Urothelium cell line (cell line): Measurements from ENCODE around the gene PRELID1.
"Not testable (repeated sequence)": the region's sequence is repeated elsewhere in the genome, so short reads cannot be mapped to it uniquely, and the experiment has no call there.

Experiments used
- DNase-seq: peaks from one replicate; pipeline ENCODE4 v3.0.0; 2011; ENCODE audit warnings: low spot score, mixed read lengths
- FAIRE-seq: peaks from 2 replicates; lab custom pipeline; 2011; peaks lifted over from hg19 to GRCh38; lab: Jason Lieb, UNC

Gene PRELID1

DNA sequence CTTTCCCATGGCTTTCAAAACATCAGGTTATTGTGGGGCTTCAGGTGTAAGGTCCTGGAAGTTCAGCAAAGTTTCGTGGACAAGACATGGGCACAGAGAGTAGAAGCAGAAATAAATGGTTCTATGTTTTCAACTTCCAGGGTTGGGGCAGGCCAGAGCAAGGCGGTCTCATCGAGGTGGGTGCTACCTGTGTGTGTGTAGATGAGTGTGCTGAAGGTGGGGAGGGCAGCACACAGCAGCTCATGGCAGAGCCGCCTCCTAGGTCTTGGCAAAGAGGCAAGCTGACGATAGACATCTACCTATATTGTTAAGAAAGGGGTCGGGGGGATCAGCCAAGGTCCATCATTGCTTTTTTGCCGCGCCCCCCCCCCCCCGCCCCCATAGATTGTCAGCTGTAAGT, 3.9 kb upstream of the PRELID1 start:
- FAIRE-seq (no peak), DNase-seq (no peak)

DNA sequence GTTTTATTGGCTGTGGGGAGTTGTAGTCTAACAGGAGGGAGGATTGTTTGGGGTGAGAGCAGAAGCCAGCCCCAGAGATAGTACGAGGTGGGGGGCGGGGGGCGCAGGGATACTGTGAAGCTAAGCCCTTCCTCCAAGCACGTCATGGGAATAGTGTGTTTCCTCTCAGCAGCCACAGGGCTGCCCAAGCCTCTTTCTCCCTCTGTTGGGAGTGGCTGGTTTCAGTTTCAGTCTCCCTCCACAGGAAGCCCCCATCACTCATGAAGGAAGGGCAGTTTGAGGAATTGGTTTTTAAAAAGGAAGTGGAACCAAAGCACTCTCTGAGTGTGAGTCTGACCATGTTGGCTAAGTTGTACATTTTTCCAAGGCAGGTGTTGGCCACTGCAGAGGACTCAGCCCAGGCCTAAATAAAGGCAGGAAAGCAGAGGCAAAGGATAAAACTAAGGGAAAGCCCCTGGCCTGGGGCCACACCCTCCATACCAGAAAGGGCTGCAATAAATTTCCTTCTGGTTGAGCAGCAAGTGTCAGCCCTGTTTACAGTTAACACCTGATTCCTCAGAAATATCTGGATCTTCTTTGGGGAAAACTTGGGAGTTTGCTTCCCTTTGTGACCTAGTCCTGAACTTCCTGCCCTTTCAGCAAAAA, 3.2 kb upstream of the PRELID1 start:
- FAIRE-seq = no peak

DNA sequence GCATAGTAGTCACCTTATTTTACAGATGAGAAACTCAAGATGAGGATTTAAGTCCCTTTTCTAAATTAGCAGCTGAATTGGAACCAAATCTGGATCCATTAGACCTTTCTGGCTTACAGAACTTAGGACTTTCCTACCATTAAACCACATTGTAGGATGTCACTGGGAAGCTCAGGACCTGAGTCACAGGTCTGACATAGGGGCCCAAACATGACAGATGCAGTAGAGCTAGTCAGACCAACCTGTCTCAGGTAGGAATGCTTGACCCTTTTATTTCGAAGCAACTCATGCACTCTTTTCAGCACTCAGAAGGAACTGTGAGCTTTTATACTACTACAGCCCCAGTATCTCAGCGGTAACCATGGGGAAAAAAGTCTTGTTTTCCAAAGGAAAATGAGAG, 2.6 kb upstream of the PRELID1 start:
- no peak for FAIRE-seq
- DNase-seq = no peak

More for the DNA sequence above, 3.2 kb upstream of the PRELID1 start:
- DNase-seq = no peak

DNA sequence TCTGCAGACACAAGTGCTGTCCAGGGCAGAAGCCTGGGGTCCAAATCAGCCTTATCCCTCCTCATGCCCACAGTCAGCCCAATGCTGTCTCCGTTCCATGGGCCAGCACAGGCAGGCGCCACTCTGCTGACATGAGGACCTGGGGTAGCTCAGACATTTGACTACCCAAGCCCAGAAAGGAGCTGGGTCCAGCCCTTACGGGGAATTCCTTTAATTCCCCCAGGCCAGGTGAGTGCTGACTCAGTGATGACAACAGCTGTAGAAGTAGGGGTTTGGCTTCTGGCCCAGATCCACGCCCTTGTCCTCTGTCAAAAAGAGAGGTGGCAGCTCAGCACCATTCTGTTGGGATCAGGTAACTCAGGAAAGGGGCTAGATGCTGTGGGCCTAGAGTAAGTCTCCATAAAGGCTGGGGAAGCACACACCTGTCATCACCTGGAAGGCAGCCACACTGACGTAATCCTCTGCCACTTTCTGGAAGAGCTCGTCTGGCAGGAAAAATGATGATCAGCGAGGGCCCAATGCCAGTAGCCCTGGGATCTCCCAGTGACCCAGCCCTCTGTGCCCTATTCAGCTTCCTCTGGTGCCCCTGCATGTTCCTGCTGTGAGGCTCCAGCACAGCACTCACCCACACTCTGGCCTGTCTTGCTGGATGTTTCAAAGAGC, 2.0 kb upstream of the PRELID1 start:
- FAIRE-seq (no peak), DNase-seq (no peak)

DNA sequence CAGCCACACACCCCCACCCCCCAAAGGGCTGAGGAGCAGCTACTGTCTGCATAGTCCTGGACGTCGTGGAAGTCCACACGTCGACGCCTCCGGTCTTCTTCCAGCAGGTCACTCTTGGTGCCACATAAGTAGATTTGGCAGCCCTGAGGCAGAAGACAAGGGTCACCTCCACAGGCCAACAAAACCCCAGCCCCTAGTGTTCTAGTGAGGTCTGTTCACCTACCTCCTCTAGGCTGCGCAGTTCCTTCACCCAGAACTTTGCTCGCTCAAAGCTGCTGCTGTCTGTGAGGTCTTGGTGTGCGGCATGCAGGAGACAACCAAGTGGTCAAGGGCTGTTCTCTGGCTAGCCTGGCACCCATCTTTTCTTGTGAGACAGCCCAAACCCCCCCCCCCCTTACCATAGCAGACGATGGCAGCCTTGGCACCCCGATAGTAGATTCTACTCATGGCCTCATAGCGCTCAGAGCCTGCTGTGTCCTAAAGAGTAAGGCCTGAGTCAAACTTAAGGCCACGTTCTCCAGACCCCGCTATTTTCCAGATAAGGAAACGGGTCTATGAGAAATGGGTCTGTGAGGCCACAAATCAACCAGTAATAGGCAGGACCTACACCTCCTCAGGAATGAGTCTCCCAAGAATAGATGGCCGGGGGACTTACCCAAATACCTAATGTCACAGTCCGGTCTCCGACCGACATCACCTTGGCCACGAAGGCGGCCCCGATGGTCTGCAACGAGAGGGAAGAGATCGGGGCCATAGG, 1.1 kb upstream of the PRELID1 start:
- FAIRE-seq = no peak
- DNase-seq = no peak

DNA sequence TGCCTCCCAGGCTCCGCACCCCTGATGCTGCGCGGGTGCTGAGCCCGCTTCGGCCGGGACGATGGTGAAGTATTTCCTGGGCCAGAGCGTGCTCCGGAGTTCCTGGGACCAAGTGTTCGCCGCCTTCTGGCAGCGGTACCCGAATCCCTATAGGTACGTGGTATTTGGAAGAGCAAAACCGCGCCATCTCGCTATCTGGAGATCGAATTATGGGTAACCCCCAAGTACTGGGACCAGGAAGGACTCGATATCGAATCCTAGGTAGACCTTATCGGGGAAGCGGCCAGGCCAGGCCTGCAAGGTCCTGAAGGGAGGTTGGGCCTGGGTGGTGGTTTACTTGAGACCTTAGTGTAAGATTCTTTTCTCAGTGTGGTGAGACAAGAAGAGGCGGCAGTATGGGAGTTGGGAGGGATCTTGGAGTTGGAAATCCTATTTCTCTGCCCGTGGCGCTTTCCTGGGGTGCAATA, 359 bp downstream of the PRELID1 start:
- no peak for FAIRE-seq
- no peak for DNase-seq

DNA sequence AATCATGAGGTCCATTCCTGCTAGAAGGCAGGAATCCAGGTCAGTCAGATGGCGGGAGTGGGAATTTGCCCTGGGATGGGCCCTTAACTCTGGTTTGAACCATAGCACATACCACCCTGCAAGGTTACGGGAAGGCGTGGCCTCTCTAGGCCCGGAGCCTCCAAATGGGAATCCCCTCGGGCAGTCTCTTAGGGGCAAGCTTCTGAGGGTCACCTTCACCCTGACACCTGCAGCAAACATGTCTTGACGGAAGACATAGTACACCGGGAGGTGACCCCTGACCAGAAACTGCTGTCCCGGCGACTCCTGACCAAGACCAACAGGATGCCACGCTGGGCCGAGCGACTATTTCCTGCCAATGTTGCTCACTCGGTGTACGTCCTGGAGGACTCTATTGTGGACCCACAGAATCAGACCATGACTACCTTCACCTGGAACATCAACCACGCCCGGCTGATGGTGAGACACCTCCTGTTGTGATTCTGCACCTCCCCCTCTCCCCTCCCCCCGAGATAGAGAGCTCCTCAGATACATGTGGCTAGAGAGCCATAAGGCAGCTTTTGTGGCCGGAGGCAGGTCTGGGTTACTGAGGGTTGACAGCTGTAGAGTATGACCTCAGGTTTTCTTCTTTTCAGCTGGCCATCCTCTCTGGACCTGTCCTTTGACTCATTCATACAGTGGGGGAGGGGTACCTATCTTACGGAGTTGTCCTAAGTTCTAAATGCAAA, 957 bp downstream of the PRELID1 start:
- no peak for FAIRE-seq
- DNase-seq = no peak

DNA sequence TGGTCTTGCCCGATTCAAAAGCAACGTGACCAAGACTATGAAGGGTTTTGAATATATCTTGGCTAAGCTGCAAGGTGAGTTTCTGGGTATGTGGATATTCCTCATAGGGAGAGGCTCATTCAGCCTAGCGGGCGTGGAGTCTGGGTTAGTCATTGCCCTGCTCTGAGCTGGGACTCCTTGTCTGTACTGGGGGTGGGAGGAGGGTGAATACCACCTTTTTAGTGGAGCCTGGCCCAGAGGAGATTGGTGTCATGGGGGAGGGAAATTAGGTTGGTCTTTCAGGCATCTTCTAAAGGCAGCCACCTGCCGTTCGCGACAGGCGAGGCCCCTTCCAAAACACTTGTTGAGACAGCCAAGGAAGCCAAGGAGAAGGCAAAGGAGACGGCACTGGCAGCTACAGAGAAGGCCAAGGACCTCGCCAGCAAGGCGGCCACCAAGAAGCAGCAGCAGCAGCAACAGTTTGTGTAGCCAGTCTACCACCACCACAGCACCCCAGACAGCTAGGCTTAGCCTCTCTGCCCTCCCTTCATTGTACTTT, 2.6 kb downstream of the PRELID1 start:
- not testable (repeated sequence) for FAIRE-seq

DNA sequence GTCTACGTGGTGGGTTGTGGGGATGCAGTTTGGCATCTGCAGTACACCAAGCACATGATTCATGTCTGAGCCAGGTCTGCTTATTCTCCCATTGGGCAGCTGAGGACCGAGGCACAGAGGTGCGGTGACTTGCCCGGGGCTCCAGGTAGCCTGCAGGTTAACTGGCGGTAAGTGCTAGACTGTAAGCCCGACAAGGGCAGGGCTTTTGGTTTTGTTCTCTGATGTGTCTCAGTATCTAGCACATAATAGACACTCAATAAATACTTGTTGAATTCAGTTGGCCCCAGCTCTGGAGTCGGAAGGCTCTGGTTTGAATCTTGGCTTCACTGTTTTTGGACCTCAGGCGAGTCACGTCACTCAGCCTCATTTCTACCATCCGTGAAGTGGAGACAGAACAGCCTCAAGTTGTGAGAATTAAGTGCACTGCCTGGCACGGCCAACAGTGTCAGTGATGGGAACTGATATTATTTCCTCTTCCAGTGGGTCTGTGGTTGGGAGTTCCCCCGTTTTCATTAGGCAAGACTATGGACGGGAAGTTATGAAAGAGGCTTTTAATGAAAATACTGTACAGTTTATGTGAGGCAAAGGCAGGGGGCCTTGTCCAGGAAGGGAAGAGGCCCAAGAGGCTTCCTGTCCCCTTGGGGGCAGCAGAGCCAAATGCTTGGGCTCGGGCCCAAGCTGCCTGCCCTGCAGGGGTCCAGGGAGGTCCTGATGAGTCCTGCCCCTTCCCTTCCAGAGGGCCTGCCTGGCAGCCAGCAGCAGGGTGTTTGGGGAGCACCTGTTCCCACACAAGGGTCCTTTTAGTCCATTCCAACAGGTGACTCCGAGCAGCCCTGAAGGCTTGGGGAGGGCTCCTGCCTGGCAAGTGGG, 3.3 kb downstream of the PRELID1 start:
- DNase-seq (no peak), FAIRE-seq (no peak)

More for the DNA sequence above, 2.6 kb downstream of the PRELID1 start:
- not testable (repeated sequence) for DNase-seq

DNA sequence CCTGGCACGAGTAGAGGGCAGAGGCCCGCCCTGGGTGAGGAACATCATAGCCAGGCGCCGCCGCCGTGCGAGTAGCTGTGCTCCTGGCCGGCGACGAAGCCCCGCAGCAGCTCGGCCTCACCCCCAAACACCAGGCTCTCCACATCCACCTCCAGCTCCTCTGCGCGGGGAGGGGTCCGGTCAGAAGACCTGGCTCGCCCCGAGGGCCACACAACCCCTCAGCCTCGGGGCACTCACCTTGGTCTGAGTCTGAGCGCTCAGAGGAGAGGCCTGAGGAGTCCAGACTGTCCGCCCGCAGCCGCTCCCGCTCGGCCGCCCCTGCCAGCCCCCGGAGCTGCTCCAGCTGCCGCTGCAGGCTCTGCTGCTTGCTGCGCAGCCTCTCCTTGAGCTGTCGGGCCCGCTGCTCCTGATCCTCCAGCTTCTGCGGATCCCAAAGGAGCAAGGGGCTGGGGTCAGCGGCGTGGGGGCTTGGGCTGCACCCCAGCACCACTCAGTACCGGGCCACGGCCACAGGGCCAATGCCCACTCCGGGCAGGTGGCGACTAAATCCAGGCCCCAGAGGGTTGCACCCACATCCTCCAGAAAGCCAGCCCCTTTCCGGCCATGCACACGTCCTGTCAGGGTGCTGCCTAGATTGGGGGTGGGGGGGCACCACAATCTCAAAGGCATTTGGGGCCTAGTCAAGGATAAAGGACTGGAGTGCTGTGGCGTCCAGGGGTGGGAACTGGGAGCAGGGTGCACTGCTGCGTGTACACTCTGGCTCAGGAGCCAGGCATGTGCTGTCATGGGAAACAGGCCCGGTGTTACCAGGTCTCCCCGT, 4.2 kb downstream of the PRELID1 start:
- DNase-seq (no peak), FAIRE-seq (no peak)

DNA sequence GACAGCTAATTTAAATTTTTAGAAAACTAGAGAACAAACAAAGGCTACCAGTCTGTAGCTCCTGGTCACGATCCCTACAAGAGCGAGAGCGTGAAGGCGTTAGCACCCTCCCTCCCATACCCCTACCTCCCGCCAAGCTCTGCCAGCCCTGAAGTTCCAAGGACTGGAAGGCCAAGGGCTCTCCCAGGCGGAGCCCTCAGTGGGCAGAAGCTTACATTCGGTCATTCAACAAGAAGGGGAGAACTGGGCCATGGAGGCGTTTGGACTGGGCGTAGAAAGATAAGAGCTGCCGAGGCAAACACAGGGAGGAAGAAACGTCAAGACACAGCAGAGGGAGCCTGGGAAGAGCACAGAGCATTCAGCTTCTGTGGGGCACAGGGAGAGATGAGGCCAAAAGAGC, 5.1 kb downstream of the PRELID1 start:
- DNase-seq = no peak
- FAIRE-seq = no peak

DNA sequence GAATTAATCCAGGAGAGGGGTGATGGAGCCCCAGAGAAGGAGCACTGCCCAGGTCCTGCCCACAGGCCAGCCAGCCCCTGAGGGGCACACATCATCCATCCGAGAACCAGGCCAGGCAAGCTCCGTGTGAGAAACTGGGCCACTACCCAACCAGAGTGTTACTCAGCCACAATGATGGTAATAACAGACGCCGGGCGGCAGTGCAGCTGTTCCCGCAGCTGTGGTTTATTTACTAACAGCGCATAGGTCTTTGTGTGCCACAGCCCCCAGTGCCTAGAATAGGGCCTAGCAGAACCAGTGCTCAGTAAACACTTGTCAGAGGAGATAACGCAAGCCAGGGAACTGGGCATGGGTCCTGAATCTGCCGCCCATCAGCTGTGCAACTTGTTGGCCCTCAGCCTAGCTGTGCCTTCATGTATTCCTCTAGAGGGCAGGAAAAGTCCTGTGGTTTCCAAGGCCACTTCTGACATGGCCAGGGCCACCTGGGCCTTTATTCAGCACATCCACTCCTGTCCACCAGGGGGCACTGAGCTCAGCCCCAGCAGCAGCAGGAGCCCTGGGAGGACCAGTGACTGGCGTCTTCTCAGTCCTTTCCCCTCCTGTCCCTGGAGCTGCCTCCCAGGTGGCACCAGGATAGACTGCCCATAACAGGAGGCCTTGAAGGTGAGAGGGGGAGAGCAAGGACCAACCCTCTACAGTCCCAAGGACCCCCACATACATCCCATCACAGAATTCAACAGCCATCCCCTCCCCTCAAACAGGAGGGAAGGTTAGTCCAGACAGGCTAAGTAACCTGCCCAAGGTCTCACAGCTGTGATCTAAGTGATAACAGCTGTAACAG, 6.0 kb downstream of the PRELID1 start:
- FAIRE-seq = no peak
- DNase-seq = peak; percentile 66

DNA sequence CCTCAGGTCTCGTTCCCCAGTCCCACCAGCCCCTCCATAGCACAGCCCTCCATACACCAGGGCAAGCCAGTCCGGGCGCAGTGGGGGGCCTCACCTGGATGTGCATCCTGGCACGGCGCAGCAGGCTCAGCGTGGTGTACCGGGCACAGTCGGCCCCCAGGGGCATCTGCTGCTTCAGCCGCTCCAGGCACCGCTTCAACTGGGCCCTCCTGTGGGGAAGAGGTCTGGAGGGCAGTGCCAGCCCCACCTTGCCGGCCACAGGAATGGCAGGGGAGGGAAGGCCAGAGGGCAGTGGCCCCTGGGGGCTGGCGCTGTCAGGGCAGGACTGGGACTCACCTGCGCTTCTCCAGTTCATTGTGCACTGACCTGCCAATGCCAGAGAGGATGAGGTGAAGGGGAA, 6.7 kb downstream of the PRELID1 start:
- FAIRE-seq (no peak), DNase-seq (no peak)

DNA sequence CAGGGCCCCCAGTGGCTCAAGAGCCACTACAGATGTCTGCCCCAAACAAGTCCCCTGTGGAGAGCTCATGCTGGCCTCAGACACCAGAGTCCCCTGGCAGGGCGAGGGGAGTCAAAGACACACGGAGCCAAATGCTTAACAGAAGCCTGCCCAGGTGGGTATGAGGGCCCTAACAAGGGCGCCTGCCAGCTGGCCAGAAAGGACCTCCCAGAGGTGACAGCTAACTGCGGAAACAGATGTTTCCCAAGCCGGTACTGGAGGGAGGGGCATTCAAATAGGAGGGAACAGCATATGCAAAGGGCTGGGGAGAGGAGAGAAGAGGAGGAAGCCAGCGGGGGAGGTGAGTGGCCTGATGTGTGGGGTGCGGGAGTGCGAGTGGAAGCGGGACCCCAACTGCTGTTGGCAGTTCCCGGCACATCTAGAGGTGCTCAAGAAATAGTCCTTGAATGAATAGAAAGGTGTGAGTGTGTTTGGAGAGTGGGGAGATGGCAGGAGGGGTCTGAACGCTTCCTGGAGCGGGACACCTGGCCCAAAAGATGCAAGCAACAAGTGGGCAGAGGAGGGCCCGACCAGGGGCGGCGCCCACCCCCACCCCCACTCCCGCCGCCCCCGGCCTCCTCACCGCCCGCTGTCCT, 7.3 kb downstream of the PRELID1 start:
- FAIRE-seq (no peak), DNase-seq (no peak)

DNA sequence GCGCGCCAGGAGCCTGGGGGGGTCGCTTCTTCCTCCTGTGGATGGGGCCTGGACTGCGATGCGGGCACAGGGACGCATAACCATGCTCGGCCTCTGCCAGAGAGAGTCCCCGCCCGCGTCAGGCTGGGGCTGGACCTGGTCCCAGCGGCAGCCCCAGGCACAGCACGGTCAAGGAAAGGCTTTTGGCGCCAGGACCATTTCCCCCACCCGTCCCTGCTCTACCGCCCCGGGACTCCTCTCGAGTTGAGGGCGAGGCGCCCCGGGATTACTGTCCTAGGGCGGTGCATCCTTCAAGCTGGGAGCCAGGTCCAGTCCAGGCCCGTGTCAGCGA, 7.8 kb downstream of the PRELID1 start:
- no peak for FAIRE-seq
- no peak for DNase-seq

DNA sequence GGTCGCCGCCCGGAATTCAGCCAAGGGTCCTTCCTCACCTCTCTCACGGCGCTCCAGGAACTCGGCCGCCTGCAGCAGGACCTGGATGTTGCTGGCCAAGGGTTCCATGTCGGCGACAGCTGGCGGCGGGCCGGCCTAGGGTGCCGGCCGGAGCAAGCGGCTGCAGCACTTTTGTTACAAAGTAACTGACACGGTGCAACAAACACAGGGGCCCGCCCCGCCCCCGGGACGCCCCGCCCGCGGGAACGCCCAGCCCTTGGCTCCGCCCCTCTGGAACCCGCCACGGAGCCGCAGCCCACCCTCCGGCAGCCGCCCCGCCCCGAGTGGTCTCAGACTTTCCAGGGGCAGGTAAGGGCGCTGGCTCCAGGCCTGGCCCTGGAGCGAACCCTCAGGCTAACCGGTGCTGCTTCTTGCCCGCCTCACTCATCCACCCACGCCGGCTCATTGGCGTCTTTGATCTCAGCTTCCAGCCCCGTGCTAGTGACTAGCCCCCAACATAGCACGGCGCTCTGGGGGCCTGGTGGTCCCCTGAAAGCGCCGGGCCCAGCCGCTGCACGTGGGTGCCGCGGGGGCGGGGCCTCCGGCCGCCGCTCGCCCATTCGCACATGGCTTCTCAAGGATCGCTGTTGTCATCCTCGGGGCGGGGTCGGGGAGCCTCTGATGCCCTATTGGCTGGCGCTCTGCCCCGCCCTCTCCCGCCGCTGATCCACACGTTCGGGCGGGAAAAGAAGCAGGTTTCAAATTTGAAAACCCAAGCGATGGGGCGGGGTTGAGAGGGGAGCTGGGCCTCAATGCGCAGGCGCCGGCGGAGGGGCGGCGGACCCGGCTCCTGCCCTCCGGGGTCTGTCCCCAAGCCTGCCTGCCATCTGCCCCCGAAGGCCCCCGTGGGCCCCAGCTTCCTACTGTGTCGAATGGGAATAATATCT, 8.4 kb downstream of the PRELID1 start, which contains the start of gene MXD3:
TSS of gene MXD3 (minus strand) at position 176 of the 926 bp plus-strand sequence. CDS start at position 108, 68 bp downstream.
- peak; percentile 98 for DNase-seq
- FAIRE-seq = no peak
